GM19099 (cell line): ENCODE results near the gene TRH.

Experiments used
- POLR2A ChIP-seq: IDR thresholded peaks from 3 replicates; pipeline ENCODE4 v1.6.1; 2011; ENCODE audit warnings: low read depth; ENCODE audit not compliant: insufficient read length; ENCODE audit errors: extremely low read depth

TRH gene

GRCh38 chr3:129974564-129974832 lies at the start of gene TRH:
Gene TRH (plus strand): TSS chr3:129974720. CDS start chr3:129975817, 1,097 bp downstream.
- no peak for TF ChIP-seq POLR2A

- TF ChIP-seq POLR2A: no peak
Observed at GRCh38 chr3:129927072-129927471, 47.4 kb upstream of the TRH start.

GRCh38 chr3:129929383-129929782 lies 45.1 kb upstream of the TRH start:
- no peak for TF ChIP-seq POLR2A

- TF ChIP-seq POLR2A: no peak
Observed at GRCh38 chr3:129933471-129933870, 41.0 kb upstream of the TRH start.

GRCh38 chr3:129934234-129935123 lies 40.0 kb upstream of the TRH start:
- no peak for TF ChIP-seq POLR2A

GRCh38 chr3:129936757-129937156 lies 37.8 kb upstream of the TRH start:
- TF ChIP-seq POLR2A: no peak

GRCh38 chr3:129937717-129938116 lies 36.8 kb upstream of the TRH start:
- no peak for TF ChIP-seq POLR2A

- TF ChIP-seq POLR2A: no peak
Observed at GRCh38 chr3:129938140-129938930, 36.2 kb upstream of the TRH start.

- TF ChIP-seq POLR2A: no peak
Observed at GRCh38 chr3:129940086-129940485, 34.4 kb upstream of the TRH start.

- no peak for TF ChIP-seq POLR2A
Observed at GRCh38 chr3:129942296-129942695, 32.2 kb upstream of the TRH start.

- no peak for TF ChIP-seq POLR2A
Observed at GRCh38 chr3:129943020-129943419, 31.5 kb upstream of the TRH start.

- no peak for TF ChIP-seq POLR2A
Observed at GRCh38 chr3:129944709-129945108, 29.8 kb upstream of the TRH start.

GRCh38 chr3:129947538-129948240 lies 26.8 kb upstream of the TRH start:
- no peak for TF ChIP-seq POLR2A

GRCh38 chr3:129950318-129951046 lies 24.0 kb upstream of the TRH start:
- TF ChIP-seq POLR2A: no peak
